ENCODE measurements around the gene FARP2.

FARP2 gene

DNA sequence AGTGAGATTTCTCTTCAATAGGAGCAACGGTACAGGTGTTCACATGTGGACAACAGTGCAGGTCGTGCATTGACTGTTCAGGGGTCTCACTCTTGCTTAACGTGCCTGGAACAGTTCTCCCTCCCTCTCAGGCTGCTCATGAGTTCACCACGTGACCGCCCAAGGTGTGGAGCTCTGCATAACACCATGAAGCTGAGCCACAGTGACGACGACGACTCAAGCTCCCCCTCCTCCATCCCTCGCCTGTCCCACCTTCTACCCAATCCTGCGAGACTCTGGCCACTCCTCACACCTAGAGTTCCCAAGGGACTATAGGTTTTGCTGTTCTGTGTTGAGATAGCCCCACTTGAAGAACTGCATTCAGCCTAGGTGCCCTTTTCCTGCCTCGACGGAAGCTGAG, 109.5 kb downstream of the FARP2 start:
- H3K4me3 ChIP-seq (ENCODE audit: low read length in 2 of 2) = no peak overlapping the region
- no peaks in the 10 kb centered on the region for H3K9me3 ChIP-seq (ENCODE audit: control insufficient read depth in 2 of 2, low read length in 2 of 2)
- H3K27me3 ChIP-seq (ENCODE audit: control insufficient read depth in 2 of 2, insufficient read depth in 2 of 2, low read length in 2 of 2) = no peaks in the 10 kb centered on the region
- H3K9ac ChIP-seq (ENCODE audit: low read depth in 1 of 2, low read length in 2 of 2) = no peak overlapping the region
- H3K27ac ChIP-seq (ENCODE audit: low read depth in 2 of 2, low read length in 2 of 2) = no peak overlapping the region
- H3K36me3 ChIP-seq (ENCODE audit: control insufficient read depth in 2 of 2, insufficient read depth in 2 of 2, low read length in 2 of 2) = peaks cover 21 to 22% of the 10 kb centered on the region in 2 donors
- peaks cover 6 to 8% of the 10 kb centered on the region in 2 donors for H3K4me1 ChIP-seq (ENCODE audit: control insufficient read depth in 2 of 2, insufficient read depth in 2 of 2, low read length in 2 of 2)

DNA sequence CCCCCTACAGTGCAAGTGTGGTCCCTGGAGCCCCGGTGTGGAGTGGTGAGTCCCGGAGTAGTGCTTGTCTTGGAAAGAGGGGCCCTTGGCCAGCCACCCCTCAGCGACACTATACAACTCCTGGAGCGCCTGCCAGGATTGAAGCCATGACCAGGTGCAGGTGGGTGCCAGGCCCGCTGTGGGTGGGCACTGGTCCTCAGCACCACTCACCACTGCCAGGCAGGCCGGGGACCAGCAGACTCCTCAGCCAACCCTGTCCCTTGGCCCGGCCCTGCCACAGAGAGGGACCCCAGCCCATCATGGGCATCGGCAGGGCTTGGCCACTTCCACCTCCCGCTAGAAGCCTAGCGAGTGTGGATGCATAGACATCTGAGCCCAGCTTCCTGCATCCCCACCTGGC, 110.1 kb downstream of the FARP2 start:
- H3K9ac ChIP-seq (ENCODE audit: low read depth in 1 of 2, low read length in 2 of 2) = no peak overlapping the region
- H3K27me3 ChIP-seq (ENCODE audit: control insufficient read depth in 2 of 2, insufficient read depth in 2 of 2, low read length in 2 of 2) = no peaks in the 10 kb centered on the region
- no peak overlapping the region for H3K4me3 ChIP-seq (ENCODE audit: low read length in 2 of 2)
- H3K27ac ChIP-seq (ENCODE audit: low read depth in 2 of 2, low read length in 2 of 2) = no peak overlapping the region
- H3K9me3 ChIP-seq (ENCODE audit: control insufficient read depth in 2 of 2, low read length in 2 of 2) = no peaks in the 10 kb centered on the region
- H3K36me3 ChIP-seq (ENCODE audit: control insufficient read depth in 2 of 2, insufficient read depth in 2 of 2, low read length in 2 of 2) = peaks cover 25 to 27% of the 10 kb centered on the region in 2 donors
- peaks cover 5 to 6% of the 10 kb centered on the region in 2 donors for H3K4me1 ChIP-seq (ENCODE audit: control insufficient read depth in 2 of 2, insufficient read depth in 2 of 2, low read length in 2 of 2)

DNA sequence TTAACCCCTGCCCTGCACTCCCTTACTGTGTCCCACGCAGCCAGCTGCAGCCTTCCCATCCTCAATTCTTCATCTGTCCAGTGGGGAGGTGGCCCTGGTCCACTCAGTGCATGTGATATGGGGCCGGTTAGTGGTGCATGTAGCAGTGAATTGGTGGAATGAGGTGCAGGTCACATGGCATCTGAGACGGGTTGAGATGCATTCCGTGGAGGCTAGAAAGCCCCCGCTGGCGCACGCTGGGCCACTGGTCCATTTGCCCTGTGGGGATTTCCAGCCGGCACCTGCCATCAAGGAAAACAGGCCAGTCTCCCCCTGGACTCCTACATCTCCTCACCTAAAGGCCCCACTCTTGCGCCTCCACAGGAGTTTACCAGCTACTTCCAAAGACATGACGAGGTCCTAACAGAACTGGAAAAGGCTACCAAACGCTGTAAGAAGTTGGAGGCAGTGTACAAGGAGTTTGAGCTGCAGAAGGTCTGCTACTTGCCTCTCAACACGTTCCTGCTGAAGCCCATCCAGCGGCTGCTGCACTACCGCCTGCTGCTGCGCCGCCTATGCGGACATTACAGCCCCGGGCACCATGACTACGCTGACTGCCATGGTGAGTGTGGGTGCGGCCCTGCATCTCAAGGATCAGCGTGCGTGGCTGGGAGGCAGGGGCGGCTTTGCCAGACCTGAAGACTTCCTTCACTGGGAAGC, 111.8 kb downstream of the FARP2 start:
- no peaks in the 10 kb centered on the region for H3K4me1 ChIP-seq (ENCODE audit: control insufficient read depth in 2 of 2, insufficient read depth in 2 of 2, low read length in 2 of 2)
- no peak overlapping the region for H3K9ac ChIP-seq (ENCODE audit: low read depth in 1 of 2, low read length in 2 of 2)
- H3K27me3 ChIP-seq (ENCODE audit: control insufficient read depth in 2 of 2, insufficient read depth in 2 of 2, low read length in 2 of 2) = no peaks in the 10 kb centered on the region
- no peak overlapping the region for H3K4me3 ChIP-seq (ENCODE audit: low read length in 2 of 2)
- H3K9me3 ChIP-seq (ENCODE audit: control insufficient read depth in 2 of 2, low read length in 2 of 2) = no peaks in the 10 kb centered on the region
- no peak overlapping the region for H3K27ac ChIP-seq (ENCODE audit: low read depth in 2 of 2, low read length in 2 of 2)
- H3K36me3 ChIP-seq (ENCODE audit: control insufficient read depth in 2 of 2, insufficient read depth in 2 of 2, low read length in 2 of 2) = peaks cover 24 to 27% of the 10 kb centered on the region in 2 donors

DNA sequence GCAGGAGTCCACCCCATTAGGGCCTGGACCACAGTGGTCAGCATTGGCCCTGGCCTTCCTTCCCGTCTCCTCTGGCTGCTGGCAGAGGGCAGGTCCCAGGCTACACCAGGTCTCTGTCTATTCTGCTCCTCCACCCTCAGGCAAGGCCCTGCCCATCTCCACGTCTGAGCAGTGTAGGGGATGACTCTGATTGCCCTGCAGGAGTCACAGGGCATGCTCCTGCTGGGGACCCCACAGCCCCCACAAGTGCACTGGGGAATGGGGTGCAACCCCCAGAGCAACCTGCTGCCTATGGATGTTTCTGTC, 112.3 kb downstream of the FARP2 start:
- H3K36me3 ChIP-seq (ENCODE audit: control insufficient read depth in 2 of 2, insufficient read depth in 2 of 2, low read length in 2 of 2) = peaks cover 22 to 25% of the 10 kb centered on the region in 2 donors
- no peaks in the 10 kb centered on the region for H3K4me1 ChIP-seq (ENCODE audit: control insufficient read depth in 2 of 2, insufficient read depth in 2 of 2, low read length in 2 of 2)
- H3K9ac ChIP-seq (ENCODE audit: low read depth in 1 of 2, low read length in 2 of 2) = no peak overlapping the region
- no peaks in the 10 kb centered on the region for H3K27me3 ChIP-seq (ENCODE audit: control insufficient read depth in 2 of 2, insufficient read depth in 2 of 2, low read length in 2 of 2)
- no peak overlapping the region for H3K27ac ChIP-seq (ENCODE audit: low read depth in 2 of 2, low read length in 2 of 2)
- H3K9me3 ChIP-seq (ENCODE audit: control insufficient read depth in 2 of 2, low read length in 2 of 2) = no peaks in the 10 kb centered on the region
- no peak overlapping the region for H3K4me3 ChIP-seq (ENCODE audit: low read length in 2 of 2)

DNA sequence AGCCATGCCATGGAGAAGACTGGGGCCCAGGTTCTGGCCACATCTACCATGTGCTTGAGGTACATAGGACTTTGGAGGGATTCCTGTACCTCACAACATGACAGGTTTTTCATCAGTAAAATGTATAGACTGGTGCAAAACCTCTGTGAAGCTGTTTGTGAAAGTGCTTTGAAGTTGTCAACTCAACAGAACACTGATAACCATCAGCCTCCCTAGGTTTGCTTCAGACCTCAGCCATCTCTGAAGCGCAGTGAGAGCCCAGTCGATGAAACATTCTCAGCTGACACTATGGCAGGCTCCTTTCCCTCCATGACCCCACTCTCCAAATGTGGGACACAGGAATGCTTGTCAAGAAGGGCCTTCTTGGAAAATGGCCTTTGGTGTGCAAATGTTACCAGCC, 113.7 kb downstream of the FARP2 start:
- no peaks in the 10 kb centered on the region for H3K4me1 ChIP-seq (ENCODE audit: control insufficient read depth in 2 of 2, insufficient read depth in 2 of 2, low read length in 2 of 2)
- no peak overlapping the region for H3K4me3 ChIP-seq (ENCODE audit: low read length in 2 of 2)
- H3K27ac ChIP-seq (ENCODE audit: low read depth in 2 of 2, low read length in 2 of 2) = no peak overlapping the region
- no peaks in the 10 kb centered on the region for H3K27me3 ChIP-seq (ENCODE audit: control insufficient read depth in 2 of 2, insufficient read depth in 2 of 2, low read length in 2 of 2)
- H3K9me3 ChIP-seq (ENCODE audit: control insufficient read depth in 2 of 2, low read length in 2 of 2) = no peaks in the 10 kb centered on the region
- no peak overlapping the region for H3K9ac ChIP-seq (ENCODE audit: low read depth in 1 of 2, low read length in 2 of 2)
- peaks cover 17 to 25% of the 10 kb centered on the region in 2 donors for H3K36me3 ChIP-seq (ENCODE audit: control insufficient read depth in 2 of 2, insufficient read depth in 2 of 2, low read length in 2 of 2)

DNA sequence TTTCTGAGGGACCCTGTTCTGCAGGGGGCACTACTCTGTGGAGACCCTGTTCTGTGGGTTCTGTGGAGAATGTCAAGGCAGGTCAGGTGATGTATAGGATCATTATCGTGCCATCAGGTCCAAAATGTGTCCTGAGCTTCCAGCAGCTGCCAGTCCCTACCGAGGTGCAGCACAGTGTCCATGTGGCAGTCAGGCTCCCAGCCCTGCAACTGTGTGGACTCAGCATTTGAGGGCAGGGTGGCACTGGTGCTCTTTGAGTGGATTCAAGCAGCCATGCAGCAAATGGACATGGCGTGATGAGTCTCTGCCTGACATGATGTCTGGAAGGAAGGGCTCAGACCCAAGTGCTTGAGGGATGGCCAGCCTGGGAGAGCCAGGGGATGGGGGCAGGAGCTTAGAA, 117.3 kb downstream of the FARP2 start:
- H3K9ac ChIP-seq (ENCODE audit: low read depth in 1 of 2, low read length in 2 of 2) = no peak overlapping the region

DNA sequence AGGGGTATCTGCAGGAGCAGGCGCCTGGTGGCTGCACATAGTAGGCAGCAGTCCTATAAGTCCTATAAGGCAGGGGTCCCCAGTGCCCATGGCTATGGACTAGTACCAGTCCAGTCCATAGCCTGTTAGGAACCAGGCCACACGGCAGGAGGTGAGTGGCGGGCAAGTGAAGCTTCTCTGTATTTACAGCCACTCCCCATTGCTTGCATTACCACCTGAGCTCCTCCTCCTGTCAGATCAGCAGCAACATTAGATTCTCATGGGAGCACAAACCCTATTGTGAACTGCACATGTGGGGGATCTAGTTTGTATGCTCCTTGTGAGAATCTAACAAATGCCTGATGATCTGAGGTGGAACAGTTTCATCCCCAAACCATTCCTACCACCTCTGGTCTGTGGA, 119.2 kb downstream of the FARP2 start:
- Histone ChIP-seq H3K36me3 (ENCODE audit: control insufficient read depth in 2 of 2, insufficient read depth in 2 of 2, low read length in 2 of 2) (peaks cover 33 to 35% of the 10 kb centered on the region in 2 donors), H3K27me3 (ENCODE audit: control insufficient read depth in 2 of 2, insufficient read depth in 2 of 2, low read length in 2 of 2) (no peaks in the 10 kb centered on the region), H3K27ac (ENCODE audit: low read depth in 2 of 2, low read length in 2 of 2) (no peak overlapping the region), H3K4me1 (ENCODE audit: control insufficient read depth in 2 of 2, insufficient read depth in 2 of 2, low read length in 2 of 2) (no peaks in the 10 kb centered on the region), H3K4me3 (ENCODE audit: low read length in 2 of 2) (no peak overlapping the region), H3K9ac (ENCODE audit: low read depth in 1 of 2, low read length in 2 of 2) (no peak overlapping the region), H3K9me3 (ENCODE audit: control insufficient read depth in 2 of 2, low read length in 2 of 2) (no peaks in the 10 kb centered on the region)

More for the DNA sequence above, 117.3 kb downstream of the FARP2 start:
- Histone ChIP-seq H3K27ac (ENCODE audit: low read depth in 2 of 2, low read length in 2 of 2) (no peak overlapping the region), H3K36me3 (ENCODE audit: control insufficient read depth in 2 of 2, insufficient read depth in 2 of 2, low read length in 2 of 2) (peaks cover 24 to 36% of the 10 kb centered on the region in 2 donors), H3K4me1 (ENCODE audit: control insufficient read depth in 2 of 2, insufficient read depth in 2 of 2, low read length in 2 of 2) (no peaks in the 10 kb centered on the region), H3K4me3 (ENCODE audit: low read length in 2 of 2) (no peak overlapping the region), H3K27me3 (ENCODE audit: control insufficient read depth in 2 of 2, insufficient read depth in 2 of 2, low read length in 2 of 2) (no peaks in the 10 kb centered on the region), H3K9me3 (ENCODE audit: control insufficient read depth in 2 of 2, low read length in 2 of 2) (no peaks in the 10 kb centered on the region)

DNA sequence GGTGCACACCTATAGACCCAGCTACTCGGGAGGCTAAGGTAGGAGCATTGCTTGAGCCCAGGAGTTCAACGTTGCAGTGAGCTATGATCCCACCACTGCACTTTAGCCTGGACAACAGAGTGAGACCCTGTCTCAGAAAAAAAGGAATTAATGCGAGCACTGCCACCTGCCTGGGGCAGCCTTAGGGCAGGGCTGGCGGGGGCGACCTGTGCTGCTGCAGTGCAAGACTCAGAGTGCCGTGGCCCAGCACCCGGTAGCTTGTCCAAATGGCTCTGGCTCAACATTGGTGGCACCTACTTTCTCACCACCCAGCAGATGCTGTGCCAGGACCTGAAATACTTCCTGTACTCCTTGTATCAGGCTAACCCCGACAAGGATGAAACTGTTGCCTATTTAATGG, 122.1 kb downstream of the FARP2 start:
- Histone ChIP-seq H3K4me3 (ENCODE audit: low read length in 2 of 2) (no peak overlapping the region), H3K36me3 (ENCODE audit: control insufficient read depth in 2 of 2, insufficient read depth in 2 of 2, low read length in 2 of 2) (peaks cover 28 to 30% of the 10 kb centered on the region in 2 donors), H3K4me1 (ENCODE audit: control insufficient read depth in 2 of 2, insufficient read depth in 2 of 2, low read length in 2 of 2) (no peaks in the 10 kb centered on the region), H3K27ac (ENCODE audit: low read depth in 2 of 2, low read length in 2 of 2) (no peak overlapping the region), H3K9ac (ENCODE audit: low read depth in 1 of 2, low read length in 2 of 2) (no peak overlapping the region), H3K9me3 (ENCODE audit: control insufficient read depth in 2 of 2, low read length in 2 of 2) (no peaks in the 10 kb centered on the region), H3K27me3 (ENCODE audit: control insufficient read depth in 2 of 2, insufficient read depth in 2 of 2, low read length in 2 of 2) (no peaks in the 10 kb centered on the region)

DNA sequence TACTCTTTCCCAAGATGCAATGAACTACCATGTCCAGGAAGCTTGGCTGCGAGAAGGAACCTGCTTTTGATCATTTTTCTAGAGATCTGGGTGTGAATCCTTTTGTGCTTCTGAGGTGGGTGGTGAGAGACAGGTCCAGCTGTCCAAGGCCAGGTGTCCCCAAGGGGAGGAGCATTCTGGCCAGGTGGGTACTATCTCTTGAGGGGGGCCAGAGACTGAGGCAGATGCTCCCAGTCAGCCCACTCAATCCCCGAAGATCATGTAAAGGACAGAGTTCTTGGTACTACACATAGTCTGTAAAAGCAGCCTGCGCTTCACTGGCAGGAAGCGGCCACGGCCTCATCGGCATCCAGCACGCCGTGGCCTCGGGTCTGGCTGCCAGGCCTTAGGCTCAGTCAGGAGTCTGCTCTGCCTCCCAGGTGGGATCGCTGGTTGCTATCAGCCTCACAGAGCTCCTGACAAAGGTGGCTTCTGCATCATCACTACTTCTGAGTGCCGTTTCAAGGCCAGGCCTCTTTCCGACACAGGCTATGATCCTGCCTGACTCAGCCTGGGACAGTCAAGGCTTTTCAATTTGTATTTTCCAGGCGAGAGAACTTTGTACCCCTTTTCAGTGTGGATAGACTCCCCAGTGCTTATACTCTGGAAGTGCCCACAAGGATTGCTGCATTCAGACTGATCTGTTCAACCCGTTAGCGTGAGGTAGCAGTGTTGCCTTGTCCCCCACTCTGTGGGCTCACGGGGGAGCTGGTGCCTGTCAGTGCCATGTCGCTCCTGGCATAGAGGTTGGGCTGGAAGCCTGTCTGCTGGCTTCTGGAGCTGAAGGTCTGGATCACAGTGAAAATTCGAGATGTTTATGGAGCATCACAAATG, 123.2 kb downstream of the FARP2 start:
- Histone ChIP-seq H3K27me3 (ENCODE audit: control insufficient read depth in 2 of 2, insufficient read depth in 2 of 2, low read length in 2 of 2) (no peaks in the 10 kb centered on the region), H3K4me3 (ENCODE audit: low read length in 2 of 2) (no peak overlapping the region), H3K9me3 (ENCODE audit: control insufficient read depth in 2 of 2, low read length in 2 of 2) (no peaks in the 10 kb centered on the region), H3K4me1 (ENCODE audit: control insufficient read depth in 2 of 2, insufficient read depth in 2 of 2, low read length in 2 of 2) (no peaks in the 10 kb centered on the region), H3K9ac (ENCODE audit: low read depth in 1 of 2, low read length in 2 of 2) (no peak overlapping the region), H3K36me3 (ENCODE audit: control insufficient read depth in 2 of 2, insufficient read depth in 2 of 2, low read length in 2 of 2) (peaks cover 34 to 35% of the 10 kb centered on the region in 2 donors), H3K27ac (ENCODE audit: low read depth in 2 of 2, low read length in 2 of 2) (no peak overlapping the region)

DNA sequence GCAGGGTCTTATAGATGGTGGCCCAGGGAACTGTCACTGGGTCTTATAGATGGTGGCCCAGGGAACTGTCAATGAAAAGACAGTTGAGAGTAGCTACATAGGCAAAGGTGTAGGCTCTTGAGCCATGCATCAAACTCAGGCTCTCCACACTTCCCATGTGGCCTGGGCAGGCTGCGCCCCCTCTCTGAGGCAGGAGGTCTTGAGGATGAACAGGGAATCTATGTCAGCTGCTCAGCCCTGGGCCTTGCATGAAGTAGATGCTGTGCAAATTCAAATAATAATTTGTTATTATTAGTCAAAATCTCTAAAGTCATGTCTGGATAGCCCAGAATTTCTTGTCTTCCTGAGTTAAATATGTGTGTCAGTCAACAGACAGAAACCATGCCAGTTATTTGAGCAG, 125.6 kb downstream of the FARP2 start:
- Histone ChIP-seq H3K4me3 (ENCODE audit: low read length in 2 of 2) (no peak overlapping the region), H3K36me3 (ENCODE audit: control insufficient read depth in 2 of 2, insufficient read depth in 2 of 2, low read length in 2 of 2) (peaks cover 40 to 44% of the 10 kb centered on the region in 2 donors), H3K27me3 (ENCODE audit: control insufficient read depth in 2 of 2, insufficient read depth in 2 of 2, low read length in 2 of 2) (no peaks in the 10 kb centered on the region), H3K27ac (ENCODE audit: low read depth in 2 of 2, low read length in 2 of 2) (no peak overlapping the region), H3K9me3 (ENCODE audit: control insufficient read depth in 2 of 2, low read length in 2 of 2) (no peaks in the 10 kb centered on the region), H3K9ac (ENCODE audit: low read depth in 1 of 2, low read length in 2 of 2) (no peak overlapping the region), H3K4me1 (ENCODE audit: control insufficient read depth in 2 of 2, insufficient read depth in 2 of 2, low read length in 2 of 2) (no peaks in the 10 kb centered on the region)

Measured in mucosa of rectum (tissue), 2 donors.